Hepatocyte (in vitro differentiated cells): Measurements from ENCODE around the gene MEF2C. TPM values are rescaled to one million over a fixed set of nuclear protein-coding genes. Genes with fewer than 3 reads are reported as not detected.

Experiments used
- DNase-seq: peaks from one replicate; pipeline ENCODE4 v3.0.0-alpha.2; 2016; ENCODE audit warnings: low spot score
- H2AFZ ChIP-seq: fragments of 200-600 bp; sonication (generic); 2 replicates; pipeline ENCODE4 v1.6.0; 2016; ENCODE audit warnings: antibody characterized with exemption, mild to moderate bottlenecking
- H3K27ac ChIP-seq: fragments of 200-600 bp; sonication (generic); 2 replicates; pipeline ENCODE4 v1.5.1; 2016; ENCODE audit warnings: mild to moderate bottlenecking
- H3K27me3 ChIP-seq: fragments of 200-600 bp; sonication (generic); 2 replicates; pipeline ENCODE4 v1.6.1; 2016
- H3K36me3 ChIP-seq: fragments of 200-600 bp; sonication (generic); replicated peaks from 2 replicates; pipeline ENCODE4 v1.5.1; 2016; ENCODE audit warnings: low read depth; ENCODE audit not compliant: insufficient read depth
- H3K4me1 ChIP-seq: fragments of 200-600 bp; sonication (generic); 2 replicates; pipeline ENCODE4 v1.5.1; 2016; ENCODE audit warnings: mild to moderate bottlenecking, moderate library complexity; ENCODE audit not compliant: insufficient read depth
- H3K4me2 ChIP-seq: fragments of 200-600 bp; sonication (generic); 2 replicates; pipeline ENCODE4 v1.6.0; 2016
- H3K4me3 ChIP-seq: fragments of 200-600 bp; sonication (generic); 2 replicates; pipeline ENCODE4 v1.5.1; 2016; ENCODE audit warnings: mild to moderate bottlenecking
- H3K79me2 ChIP-seq: fragments of 200-600 bp; sonication (generic); 2 replicates; pipeline ENCODE4 v1.6.0; 2017; ENCODE audit warnings: mild to moderate bottlenecking
- H3K9me2 ChIP-seq: fragments of 200-600 bp; sonication (generic); replicated peaks from 2 replicates; pipeline ENCODE4 v1.6.0; 2017; ENCODE audit warnings: mild to moderate bottlenecking; ENCODE audit not compliant: insufficient read depth
- H3K9me3 ChIP-seq: fragments of 200-600 bp; sonication (generic); 2 replicates; pipeline ENCODE4 v1.5.1; 2016; ENCODE audit warnings: low read depth, mild to moderate bottlenecking
- H4K20me1 ChIP-seq: fragments of 200-600 bp; sonication (generic); 2 replicates; pipeline ENCODE4 v1.6.0; 2016; ENCODE audit warnings: mild to moderate bottlenecking; ENCODE audit not compliant: insufficient read depth, poor library complexity, severe bottlenecking
- EZH2 ChIP-seq: fragments of 200-600 bp; sonication (generic); IDR thresholded peaks from 2 replicates; pipeline ENCODE4 v1.6.1; 2016; ENCODE audit warnings: antibody characterized with exemption, mild to moderate bottlenecking, borderline replicate concordance
- EZH2phosphoT487 ChIP-seq: fragments of 200-600 bp; sonication (generic); IDR thresholded peaks from one replicate; pipeline ENCODE4 v1.6.1; 2018; ENCODE audit warnings: antibody characterized with exemption, mild to moderate bottlenecking, low read depth, moderate library complexity; ENCODE audit not compliant: unreplicated experiment, severe bottlenecking
- WGBS: methylation state at CpG from one replicate; pipeline ENCODE4 v1.1.6; 2016; ENCODE audit warnings: low lambda C conversion rate; ENCODE audit errors: missing lambda C conversion rate; 5-methylcytosine and 5-hydroxymethylcytosine counted together
- polyA plus RNA-seq: library from polyadenylated mRNA; unstranded; fragments of >200 nt; fragmentation: Nextera tagmentation; extraction: Ambion mirVana; gene quantifications from 2 replicates; pipeline ENCODE4 v1.2.1, GENCODE V29; 2016
- total RNA-seq: library from RNA; depleted of rRNA; stranded (reverse); fragments of >200 nt; gene quantifications from 2 replicates; pipeline ENCODE4 v1.2.3, GENCODE V29; 2014
- TF ChIP-seq, protein P1 (sequence below): fragments of 200-600 bp; sonication (generic); IDR thresholded peaks from 2 replicates; pipeline ENCODE4 v1.5.1; 2016; ENCODE audit warnings: antibody characterized with exemption, mild to moderate bottlenecking; ENCODE audit not compliant: poor library complexity

MEF2C gene
- total and polyA plus RNA-seq, 2 experiments from 2014 or later, result 5.9 to 14.6 TPM

- Histone ChIP-seq H2AFZ (no peak overlapping the region), H3K79me2 (no peaks in the 10 kb centered on the region)
- WGBS, result 84% methylated on average over 1 of the region's 1 CpG
Measured at GRCh38 chr5:88741964-88742363, 141.0 kb downstream of the MEF2C start.

DNA sequence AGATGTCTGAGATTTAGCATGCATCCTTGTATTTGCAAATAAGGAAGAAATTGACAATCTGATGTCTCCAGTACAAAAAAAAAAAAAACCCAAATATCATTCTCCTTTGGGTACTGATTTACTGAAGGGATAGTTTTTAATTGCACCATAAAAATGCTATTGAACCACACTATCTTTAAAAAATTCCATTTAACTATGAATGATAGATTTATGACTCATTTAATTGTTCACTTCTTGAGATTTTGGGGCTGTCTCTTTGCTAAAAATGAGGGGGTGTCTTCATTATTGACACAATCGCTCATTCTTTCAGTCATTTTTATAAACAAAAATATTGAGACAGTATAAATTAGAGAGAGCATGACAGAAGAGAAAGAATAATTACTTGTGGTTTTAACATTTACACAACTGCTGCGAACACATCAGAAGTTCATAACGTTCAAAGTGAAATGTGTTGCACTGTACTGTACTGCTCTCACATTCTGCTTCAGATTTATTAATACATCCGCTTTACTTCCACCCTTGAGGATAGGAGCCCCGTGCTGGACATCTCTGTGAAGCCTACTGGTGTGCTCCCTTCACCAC lies 142.3 kb downstream of the MEF2C start:
- 84% methylated on average over 5 of the region's 5 CpGs for WGBS
- no peak for DNase-seq
- TF ChIP-seq EZH2phosphoT487, result no peak
- TF ChIP-seq, protein P1, sequence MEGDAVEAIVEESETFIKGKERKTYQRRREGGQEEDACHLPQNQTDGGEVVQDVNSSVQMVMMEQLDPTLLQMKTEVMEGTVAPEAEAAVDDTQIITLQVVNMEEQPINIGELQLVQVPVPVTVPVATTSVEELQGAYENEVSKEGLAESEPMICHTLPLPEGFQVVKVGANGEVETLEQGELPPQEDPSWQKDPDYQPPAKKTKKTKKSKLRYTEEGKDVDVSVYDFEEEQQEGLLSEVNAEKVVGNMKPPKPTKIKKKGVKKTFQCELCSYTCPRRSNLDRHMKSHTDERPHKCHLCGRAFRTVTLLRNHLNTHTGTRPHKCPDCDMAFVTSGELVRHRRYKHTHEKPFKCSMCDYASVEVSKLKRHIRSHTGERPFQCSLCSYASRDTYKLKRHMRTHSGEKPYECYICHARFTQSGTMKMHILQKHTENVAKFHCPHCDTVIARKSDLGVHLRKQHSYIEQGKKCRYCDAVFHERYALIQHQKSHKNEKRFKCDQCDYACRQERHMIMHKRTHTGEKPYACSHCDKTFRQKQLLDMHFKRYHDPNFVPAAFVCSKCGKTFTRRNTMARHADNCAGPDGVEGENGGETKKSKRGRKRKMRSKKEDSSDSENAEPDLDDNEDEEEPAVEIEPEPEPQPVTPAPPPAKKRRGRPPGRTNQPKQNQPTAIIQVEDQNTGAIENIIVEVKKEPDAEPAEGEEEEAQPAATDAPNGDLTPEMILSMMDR, result no peak
- no peak for TF ChIP-seq EZH2
- Histone ChIP-seq H3K9me3 (no peaks in the 10 kb centered on the region), H3K9me2 (no peaks in the 10 kb centered on the region), H3K27ac (no peak overlapping the region), H3K36me3 (no peaks in the 10 kb centered on the region), H3K4me2 (no peak overlapping the region), H3K79me2 (no peaks in the 10 kb centered on the region), H4K20me1 (no peaks in the 10 kb centered on the region), H2AFZ (no peak overlapping the region), H3K27me3 (no peaks in the 10 kb centered on the region), H3K4me1 (no peaks in the 10 kb centered on the region), H3K4me3 (no peak overlapping the region)

More at GRCh38 chr5:88741964-88742363, 141.0 kb downstream of the MEF2C start:
- H3K27me3 ChIP-seq, result no peaks in the 10 kb centered on the region
- H3K4me1 ChIP-seq, result no peaks in the 10 kb centered on the region
- TF ChIP-seq EZH2 (no peak), EZH2phosphoT487 (no peak)
- TF ChIP-seq, protein P1, result no peak
- no peak overlapping the region for H3K4me3 ChIP-seq
- no peaks in the 10 kb centered on the region for H3K36me3 ChIP-seq
- H3K9me3 ChIP-seq, result no peaks in the 10 kb centered on the region
- no peaks in the 10 kb centered on the region for H4K20me1 ChIP-seq
- H3K9me2 ChIP-seq, result no peaks in the 10 kb centered on the region
- no peak overlapping the region for H3K27ac ChIP-seq
- no peak for DNase-seq
- no peak overlapping the region for H3K4me2 ChIP-seq

DNA sequence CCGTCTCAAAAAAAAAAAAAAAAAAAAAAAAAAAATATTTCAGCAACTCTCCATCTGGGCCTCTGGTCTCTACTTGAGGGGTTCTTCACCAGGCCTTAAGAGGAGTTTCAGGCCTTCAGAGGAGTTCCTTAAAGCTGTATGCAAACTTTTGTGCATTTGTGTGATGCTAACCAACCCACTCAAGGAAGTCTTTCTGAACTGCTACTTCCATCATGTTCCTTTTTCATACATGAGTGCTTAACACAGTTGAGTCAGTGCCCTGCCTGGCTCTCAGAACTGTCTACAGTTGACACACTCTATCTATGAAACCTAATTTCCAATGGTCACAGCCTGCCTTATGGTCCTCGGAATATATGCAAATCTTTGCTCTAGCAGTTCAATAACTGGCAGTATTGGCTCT lies 146.5 kb downstream of the MEF2C start:
- no peaks in the 10 kb centered on the region for H3K79me2 ChIP-seq
- no peaks in the 10 kb centered on the region for H4K20me1 ChIP-seq
- no peaks in the 10 kb centered on the region for H3K36me3 ChIP-seq
- no peak overlapping the region for H3K27ac ChIP-seq
- H3K4me1 ChIP-seq, result no peaks in the 10 kb centered on the region
- no peaks in the 10 kb centered on the region for H3K27me3 ChIP-seq
- H2AFZ ChIP-seq, result no peak overlapping the region
- H3K9me3 ChIP-seq, result no peaks in the 10 kb centered on the region
- no peak for DNase-seq
- no peak for TF ChIP-seq EZH2
- TF ChIP-seq EZH2phosphoT487, result no peak
- TF ChIP-seq, protein P1, result no peak
- 100% methylated on average over 1 of the region's 2 CpGs for WGBS
- H3K4me2 ChIP-seq, result no peak overlapping the region
- no peaks in the 10 kb centered on the region for H3K9me2 ChIP-seq
- H3K4me3 ChIP-seq, result no peak overlapping the region
